GM18951 (cell line): ENCODE results near the gene SYPL2.

Source experiments
- POLR2A ChIP-seq: IDR thresholded peaks from 4 replicates; pipeline ENCODE4 v1.6.1; 2011; ENCODE audit warnings: mild to moderate bottlenecking; ENCODE audit not compliant: insufficient read length, insufficient read depth; ENCODE audit errors: extremely low read depth
- in situ Hi-C: fragments of 300-500 bp; cut with MboI; formaldehyde crosslinking; loops from one replicate; pipeline ENCODE4 v1.12.0; 2022; ENCODE audit warnings: low sequenced_read_pairs, mixed read lengths, inconsistent platforms; ENCODE audit not compliant: unreplicated experiment

SYPL2 gene

GRCh38 chr1:109521002-109521951 is 54.9 kb downstream of the SYPL2 start:
- no peak for TF ChIP-seq POLR2A
- in situ Hi-C loops, result no loop called here

- no peak for TF ChIP-seq POLR2A
Measured at GRCh38 chr1:109522026-109522425, 55.7 kb downstream of the SYPL2 start.

GRCh38 chr1:109523706-109524105 is 57.4 kb downstream of the SYPL2 start:
- in situ Hi-C loops, result no loop called here
- no peak for TF ChIP-seq POLR2A

More at GRCh38 chr1:109522026-109522425, 55.7 kb downstream of the SYPL2 start:
- in situ Hi-C loops, result no loop called here

GRCh38 chr1:109527098-109527811 is 60.9 kb downstream of the SYPL2 start:
- in situ Hi-C loops, result no loop called here
- TF ChIP-seq POLR2A, result no peak

- in situ Hi-C loops, result no loop called here
- no peak for TF ChIP-seq POLR2A
Measured at GRCh38 chr1:109527846-109528695, 61.7 kb downstream of the SYPL2 start.

- no peak for TF ChIP-seq POLR2A
- in situ Hi-C loops, result no loop called here
Measured at GRCh38 chr1:109528712-109529111, 62.4 kb downstream of the SYPL2 start.

GRCh38 chr1:109529881-109530456 is 63.6 kb downstream of the SYPL2 start:
- in situ Hi-C loops, result loop anchor here (5.0 to 10.0 kb wide), 2 partner anchors 33 to 265 kb away; no protein-coding TSS in a partner anchor
- no peak for TF ChIP-seq POLR2A

- in situ Hi-C loops, result loop anchor here (5.0 to 10.0 kb wide), 2 partner anchors 33 to 266 kb away; no protein-coding TSS in a partner anchor
- TF ChIP-seq POLR2A, result no peak
Measured at GRCh38 chr1:109530457-109531087, 64.2 kb downstream of the SYPL2 start.

- TF ChIP-seq POLR2A, result no peak
- in situ Hi-C loops, result loop anchor here (5.0 to 10.0 kb wide), 2 partner anchors 34 to 267 kb away; no protein-coding TSS in a partner anchor
Measured at GRCh38 chr1:109531380-109531779, 65.0 kb downstream of the SYPL2 start.
